Gastroesophageal sphincter (tissue), 3 donors: Measurements from ENCODE around the gene CYP21A2.
"Not testable (repeated sequence)": the region's sequence is repeated elsewhere in the genome, so short reads cannot be mapped to it uniquely, and the experiment has no call there.

ENCODE experiments used
- POLR2A ChIP-seq, 2 donors: fragments of 450-650 bp; IDR thresholded peaks; one replicate each; pipeline ENCODE4 v1.6.1; 2017; ENCODE audit warnings: antibody characterized with exemption in 2 of 2, mild to moderate bottlenecking in 2 of 2, moderate library complexity in 1 of 2
- TF ChIP-seq, protein P1 (sequence below), 4 experiments: fragments of 200-600 bp in 2 of 4; fragments of 450-650 bp in 2 of 4; sonication (generic) in 1 of 4; IDR thresholded peaks; one replicate each; pipeline ENCODE4 v1.5.1; 2017 to 2019; ENCODE audit warnings: antibody characterized with exemption in 4 of 4, mild to moderate bottlenecking in 2 of 4, moderate library complexity in 2 of 4

DNA sequence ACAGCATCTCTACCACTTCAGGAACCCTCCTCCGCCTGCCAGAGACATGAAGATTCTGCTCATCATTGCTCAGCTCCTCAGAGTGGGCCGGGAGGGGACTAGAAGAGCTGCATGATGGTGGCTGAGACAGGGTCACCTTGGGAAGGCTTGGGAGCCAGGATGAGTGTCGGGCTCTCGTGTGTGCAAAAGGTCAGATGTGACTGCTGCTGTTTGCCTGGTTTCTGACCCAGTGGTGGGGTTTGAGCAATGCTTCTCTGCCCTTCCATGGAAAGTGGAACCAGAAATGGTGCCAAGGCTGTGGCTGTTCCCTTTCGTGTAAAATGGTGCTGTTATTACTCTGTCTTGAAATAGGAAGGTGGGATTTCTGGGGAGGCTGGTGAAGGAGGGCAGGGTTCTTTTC is 24.5 kb upstream of the CYP21A2 start:
- TF ChIP-seq, protein P1, sequence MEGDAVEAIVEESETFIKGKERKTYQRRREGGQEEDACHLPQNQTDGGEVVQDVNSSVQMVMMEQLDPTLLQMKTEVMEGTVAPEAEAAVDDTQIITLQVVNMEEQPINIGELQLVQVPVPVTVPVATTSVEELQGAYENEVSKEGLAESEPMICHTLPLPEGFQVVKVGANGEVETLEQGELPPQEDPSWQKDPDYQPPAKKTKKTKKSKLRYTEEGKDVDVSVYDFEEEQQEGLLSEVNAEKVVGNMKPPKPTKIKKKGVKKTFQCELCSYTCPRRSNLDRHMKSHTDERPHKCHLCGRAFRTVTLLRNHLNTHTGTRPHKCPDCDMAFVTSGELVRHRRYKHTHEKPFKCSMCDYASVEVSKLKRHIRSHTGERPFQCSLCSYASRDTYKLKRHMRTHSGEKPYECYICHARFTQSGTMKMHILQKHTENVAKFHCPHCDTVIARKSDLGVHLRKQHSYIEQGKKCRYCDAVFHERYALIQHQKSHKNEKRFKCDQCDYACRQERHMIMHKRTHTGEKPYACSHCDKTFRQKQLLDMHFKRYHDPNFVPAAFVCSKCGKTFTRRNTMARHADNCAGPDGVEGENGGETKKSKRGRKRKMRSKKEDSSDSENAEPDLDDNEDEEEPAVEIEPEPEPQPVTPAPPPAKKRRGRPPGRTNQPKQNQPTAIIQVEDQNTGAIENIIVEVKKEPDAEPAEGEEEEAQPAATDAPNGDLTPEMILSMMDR (IDR thresholded peaks at IDR 0.05) = not testable (repeated sequence)
- TF ChIP-seq POLR2A (IDR thresholded peaks at IDR 0.05) = not testable (repeated sequence)
